Measurements from ENCODE around the gene SHISAL1. TPM values are rescaled to one million over a fixed set of nuclear protein-coding genes. Genes with fewer than 3 reads are reported as not detected.
"Not testable (repeated sequence)": the region's sequence is repeated elsewhere in the genome, so short reads cannot be mapped to it uniquely, and the experiment has no call there.

The SHISAL1 gene
- total RNA-seq, 1 donor from 2014 or later: 2.8 TPM

DNA sequence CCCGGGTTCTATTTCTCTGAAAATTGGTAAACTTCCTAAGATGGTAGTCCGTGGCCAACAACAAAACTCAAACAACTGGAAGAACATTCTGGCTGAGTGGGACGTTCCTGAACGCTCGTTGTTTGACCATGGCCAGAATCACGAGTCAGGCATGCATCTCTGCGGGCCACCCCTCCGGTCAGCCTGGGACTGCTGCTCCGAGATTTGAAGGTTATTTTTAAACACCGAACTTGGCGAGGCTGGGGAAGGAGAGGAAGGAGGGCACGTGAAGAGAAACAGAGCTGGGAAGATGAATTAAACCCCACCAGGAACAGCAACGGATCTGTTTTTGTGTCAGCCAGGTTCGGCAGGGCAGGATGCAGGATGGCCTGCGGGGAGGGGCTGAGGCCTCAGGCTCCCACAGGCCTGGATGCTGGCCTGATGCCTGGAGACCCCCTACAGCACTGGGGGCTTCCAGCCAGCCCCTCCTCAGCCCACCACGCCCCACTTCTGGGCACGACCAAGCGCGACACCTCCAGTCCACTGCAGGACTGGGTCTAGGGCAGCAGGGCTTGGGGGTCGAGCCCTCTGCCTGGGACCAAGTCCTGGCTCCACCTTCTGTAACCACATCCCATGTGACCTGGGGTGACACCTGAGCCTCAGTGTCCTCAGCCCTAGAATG lies 5.1 kb downstream of the SHISAL1 start:
- TF ChIP-seq, protein P1, sequence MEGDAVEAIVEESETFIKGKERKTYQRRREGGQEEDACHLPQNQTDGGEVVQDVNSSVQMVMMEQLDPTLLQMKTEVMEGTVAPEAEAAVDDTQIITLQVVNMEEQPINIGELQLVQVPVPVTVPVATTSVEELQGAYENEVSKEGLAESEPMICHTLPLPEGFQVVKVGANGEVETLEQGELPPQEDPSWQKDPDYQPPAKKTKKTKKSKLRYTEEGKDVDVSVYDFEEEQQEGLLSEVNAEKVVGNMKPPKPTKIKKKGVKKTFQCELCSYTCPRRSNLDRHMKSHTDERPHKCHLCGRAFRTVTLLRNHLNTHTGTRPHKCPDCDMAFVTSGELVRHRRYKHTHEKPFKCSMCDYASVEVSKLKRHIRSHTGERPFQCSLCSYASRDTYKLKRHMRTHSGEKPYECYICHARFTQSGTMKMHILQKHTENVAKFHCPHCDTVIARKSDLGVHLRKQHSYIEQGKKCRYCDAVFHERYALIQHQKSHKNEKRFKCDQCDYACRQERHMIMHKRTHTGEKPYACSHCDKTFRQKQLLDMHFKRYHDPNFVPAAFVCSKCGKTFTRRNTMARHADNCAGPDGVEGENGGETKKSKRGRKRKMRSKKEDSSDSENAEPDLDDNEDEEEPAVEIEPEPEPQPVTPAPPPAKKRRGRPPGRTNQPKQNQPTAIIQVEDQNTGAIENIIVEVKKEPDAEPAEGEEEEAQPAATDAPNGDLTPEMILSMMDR (conservative IDR thresholded peaks at IDR 0.05): no peak
- DNase-seq (ENCODE audit: extremely low spot score, unreplicated experiment): no peak
- Mint-ChIP-seq H3K27me3 (no peaks in the 10 kb centered on the region), H3K9me3 (no peaks in the 10 kb centered on the region), H3K4me1 (ENCODE audit: unreplicated experiment) (peaks cover 4% of the 10 kb centered on the region), H3K36me3 (no peaks in the 10 kb centered on the region), H3K4me3 (no peak overlapping the region), H3K27ac (no peak overlapping the region)

DNA sequence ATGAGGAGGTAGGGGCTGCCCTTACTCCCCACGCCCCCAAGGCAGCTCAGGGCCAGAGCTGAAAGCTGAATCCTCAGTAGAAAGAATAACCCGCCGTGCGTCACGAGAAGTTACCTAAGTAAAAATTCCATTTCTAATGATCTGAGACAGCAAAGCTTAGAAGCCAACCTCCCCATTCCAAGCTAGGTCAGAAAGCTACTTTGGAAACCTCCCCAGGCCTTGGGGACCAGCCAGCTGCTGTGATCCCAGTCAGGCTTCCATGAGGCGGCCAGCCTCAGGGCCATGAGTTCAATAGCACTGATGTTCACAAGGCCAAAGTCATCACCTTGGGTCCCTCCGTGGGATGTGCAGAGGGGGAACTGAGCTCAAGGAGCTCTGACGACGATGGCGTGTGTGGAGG lies 6.9 kb downstream of the SHISAL1 start:
- TF ChIP-seq, protein P1 (conservative IDR thresholded peaks at IDR 0.05): no peak
- Mint-ChIP-seq H3K4me1 (ENCODE audit: unreplicated experiment) (peaks cover 9% of the 10 kb centered on the region), H3K27me3 (peaks cover 5% of the 10 kb centered on the region), H3K36me3 (no peaks in the 10 kb centered on the region), H3K9me3 (no peaks in the 10 kb centered on the region), H3K27ac (no peak overlapping the region), H3K4me3 (no peak overlapping the region)
- no peak for DNase-seq (ENCODE audit: extremely low spot score, unreplicated experiment)

DNA sequence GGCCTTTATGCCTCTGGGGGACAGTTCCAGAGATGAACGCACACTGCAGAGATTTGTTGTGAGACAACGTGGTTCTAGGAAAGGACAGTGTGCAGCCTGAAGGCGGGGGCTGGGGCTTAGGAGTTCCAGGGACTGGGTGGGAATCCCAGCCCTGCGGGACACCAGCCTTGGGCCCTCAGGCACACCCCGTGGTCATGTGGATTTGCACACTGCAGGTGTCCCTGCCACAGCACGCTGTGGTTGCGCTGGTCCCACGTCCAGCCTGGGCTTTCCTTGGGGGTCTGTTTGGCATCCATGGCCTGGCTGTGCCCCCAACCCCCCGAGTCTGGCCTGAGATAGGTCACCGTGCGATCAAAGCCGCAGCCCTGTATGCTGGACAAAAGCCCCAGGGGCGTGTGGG lies 7.3 kb downstream of the SHISAL1 start:
- TF ChIP-seq, protein P1 (conservative IDR thresholded peaks at IDR 0.05): no peak
- Mint-ChIP-seq H3K4me1 (ENCODE audit: unreplicated experiment) (peaks cover 9% of the 10 kb centered on the region), H3K27ac (peak overlapping the region; percentile 63)

DNA sequence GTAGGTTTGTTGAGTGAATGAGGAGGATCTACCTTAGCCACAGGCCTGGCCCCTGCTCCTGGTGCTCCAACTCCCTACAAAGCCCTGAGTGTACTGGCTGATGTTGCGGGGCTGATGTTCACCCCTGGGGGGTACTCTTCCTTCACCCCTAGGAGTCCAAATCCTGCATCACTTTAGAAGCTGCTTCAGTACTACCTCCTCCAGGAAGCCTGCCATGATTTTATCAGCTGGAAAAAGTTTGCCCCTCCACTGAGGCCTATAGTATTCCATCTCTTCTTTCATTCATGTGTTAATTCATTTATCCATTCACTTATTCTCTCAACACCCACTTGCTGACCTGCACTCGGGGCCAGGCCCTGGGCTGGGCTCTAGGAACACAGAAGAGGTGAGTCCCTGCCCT lies 7.8 kb downstream of the SHISAL1 start:
- Mint-ChIP-seq H3K36me3 (no peaks in the 10 kb centered on the region), H3K27me3 (peaks cover 14% of the 10 kb centered on the region), H3K9me3 (no peaks in the 10 kb centered on the region), H3K4me3 (no peak overlapping the region), H3K4me1 (ENCODE audit: unreplicated experiment) (peaks cover 10% of the 10 kb centered on the region), H3K27ac (peak overlapping the region; percentile 63)
- DNase-seq (ENCODE audit: extremely low spot score, unreplicated experiment): no peak
- TF ChIP-seq, protein P1 (conservative IDR thresholded peaks at IDR 0.05): no peak

More for the DNA sequence above, 7.3 kb downstream of the SHISAL1 start:
- H3K9me3 Mint-ChIP-seq: no peaks in the 10 kb centered on the region
- no peaks in the 10 kb centered on the region for H3K36me3 Mint-ChIP-seq
- H3K27me3 Mint-ChIP-seq: peaks cover 9% of the 10 kb centered on the region
- no peak overlapping the region for H3K4me3 Mint-ChIP-seq
- no peak for DNase-seq (ENCODE audit: extremely low spot score, unreplicated experiment)

DNA sequence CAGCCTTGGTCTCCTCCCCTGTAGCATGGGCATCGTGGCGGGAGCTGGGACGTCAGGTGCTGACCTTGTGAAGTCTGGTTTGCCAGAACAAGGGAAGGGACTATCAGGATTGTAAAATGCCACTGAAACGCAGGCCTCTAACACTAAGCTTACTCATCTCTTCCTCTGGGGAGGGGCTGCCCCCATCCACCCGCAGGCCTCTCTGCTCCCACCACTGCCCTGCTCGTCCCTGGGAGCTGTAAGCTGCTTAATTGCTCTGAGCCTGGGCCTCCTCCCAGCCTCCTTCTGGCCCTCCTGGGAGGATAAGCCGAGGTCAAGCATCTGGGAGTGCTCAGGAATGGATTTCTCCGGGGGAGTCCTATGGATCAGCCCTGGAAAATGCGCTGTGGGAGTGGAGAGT lies 8.4 kb downstream of the SHISAL1 start:
- no peak overlapping the region for H3K27ac Mint-ChIP-seq
- no peak overlapping the region for H3K4me3 Mint-ChIP-seq
- TF ChIP-seq, protein P1 (conservative IDR thresholded peaks at IDR 0.05): no peak
- peaks cover 15% of the 10 kb centered on the region for H3K4me1 Mint-ChIP-seq (ENCODE audit: unreplicated experiment)
- H3K9me3 Mint-ChIP-seq: no peaks in the 10 kb centered on the region
- H3K27me3 Mint-ChIP-seq: peaks cover 19% of the 10 kb centered on the region
- DNase-seq (ENCODE audit: extremely low spot score, unreplicated experiment): no peak
- H3K36me3 Mint-ChIP-seq: no peaks in the 10 kb centered on the region

DNA sequence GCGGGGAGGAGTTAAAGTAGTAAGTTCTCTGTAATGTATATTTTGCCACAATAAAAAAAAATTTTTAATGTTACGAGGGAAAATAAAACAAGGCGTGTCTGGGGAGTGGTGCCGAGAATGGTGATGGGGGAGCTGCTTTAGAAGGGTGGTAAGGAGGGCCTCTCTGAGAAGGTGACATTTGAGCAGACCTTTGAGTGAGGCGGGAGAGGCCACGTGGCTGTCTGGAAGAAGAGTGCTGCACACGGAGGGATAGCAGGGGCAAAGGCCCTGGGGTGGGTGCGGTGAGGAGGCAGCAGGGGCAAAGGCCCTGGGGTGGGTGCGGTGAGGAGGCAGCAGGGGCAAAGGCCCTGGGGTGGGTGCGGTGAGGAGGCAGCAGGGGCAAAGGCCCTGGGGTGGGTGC lies 10.4 kb downstream of the SHISAL1 start:
- not testable (repeated sequence) for H3K4me3 Mint-ChIP-seq

More for the DNA sequence above, 10.4 kb downstream of the SHISAL1 start:
- Mint-ChIP-seq H3K4me1 (ENCODE audit: unreplicated experiment) (peaks cover 12% of the 10 kb centered on the region), H3K27me3 (peaks cover 19% of the 10 kb centered on the region)
- H3K36me3 Mint-ChIP-seq; H3K27ac Mint-ChIP-seq; H3K9me3 Mint-ChIP-seq; DNase-seq (ENCODE audit: extremely low spot score, unreplicated experiment): not testable (repeated sequence)
